Smooth muscle cell (in vitro differentiated cells): Measurements from ENCODE around the gene PSMB11. TPM values are rescaled to one million over a fixed set of nuclear protein-coding genes. Genes with fewer than 3 reads are reported as not detected.

Source experiments
- DNase-seq: peaks from one replicate; lab custom pipeline; 2025; ENCODE audit not compliant: unreplicated experiment; lab: John Stamatoyannopoulos, UW
- H2AFZ ChIP-seq: fragments of 200-600 bp; sonication (generic); 2 replicates; pipeline ENCODE4 v1.6.0; 2016; ENCODE audit warnings: antibody characterized with exemption, low read depth, mild to moderate bottlenecking
- H3F3A ChIP-seq: fragments of 200-600 bp; sonication (generic); 2 replicates; pipeline ENCODE4 v1.6.0; 2017; ENCODE audit warnings: antibody characterized with exemption, low read depth
- H3K27ac ChIP-seq: fragments of 200-600 bp; sonication (generic); 2 replicates; pipeline ENCODE4 v1.5.1; 2016; ENCODE audit warnings: low read depth, mild to moderate bottlenecking
- H3K27me3 ChIP-seq: fragments of 200-600 bp; sonication (generic); 2 replicates; pipeline ENCODE4 v1.6.1; 2016; ENCODE audit warnings: low read depth, mild to moderate bottlenecking
- H3K36me3 ChIP-seq: fragments of 200-600 bp; sonication (generic); 2 replicates; pipeline ENCODE4 v1.5.1; 2016; ENCODE audit warnings: low read depth
- H3K4me1 ChIP-seq: fragments of 200-600 bp; sonication (generic); 2 replicates; pipeline ENCODE4 v1.5.1; 2016; ENCODE audit warnings: low read depth
- H3K4me2 ChIP-seq: fragments of 200-600 bp; sonication (generic); 2 replicates; pipeline ENCODE4 v1.6.0; 2016; ENCODE audit warnings: mild to moderate bottlenecking
- H3K4me3 ChIP-seq: fragments of 200-600 bp; sonication (generic); 2 replicates; pipeline ENCODE4 v1.5.1; 2016; ENCODE audit warnings: mild to moderate bottlenecking
- H3K79me2 ChIP-seq: fragments of 200-600 bp; sonication (generic); 2 replicates; pipeline ENCODE4 v1.6.0; 2016; ENCODE audit warnings: low read depth, mild to moderate bottlenecking
- H3K9ac ChIP-seq: fragments of 200-600 bp; sonication (generic); 2 replicates; pipeline ENCODE4 v1.6.0; 2016; ENCODE audit warnings: low read depth
- H3K9me3 ChIP-seq: fragments of 200-600 bp; sonication (generic); replicated peaks from 2 replicates; pipeline ENCODE4 v1.5.1; 2016; ENCODE audit warnings: low read depth
- H4K20me1 ChIP-seq: fragments of 200-600 bp; sonication (generic); 2 replicates; pipeline ENCODE4 v1.6.0; 2016; ENCODE audit warnings: low read depth
- WGBS: methylation state at CpG from one replicate; pipeline ENCODE4 v1.1.7; 2016; ENCODE audit warnings: low lambda C conversion rate; 5-methylcytosine and 5-hydroxymethylcytosine counted together
- polyA plus RNA-seq: library from polyadenylated mRNA; unstranded; fragments of >200 nt; fragmentation: Nextera tagmentation; extraction: Ambion mirVana; gene quantifications from 2 replicates; pipeline ENCODE4 v1.2.1, GENCODE V29; 2016
- total RNA-seq: library from RNA; depleted of rRNA; stranded (reverse); fragments of >200 nt; gene quantifications from 2 replicates; pipeline ENCODE4 v1.2.3, GENCODE V29; 2014
- TF ChIP-seq, protein P1 (sequence below): fragments of 200-600 bp; sonication (generic); IDR thresholded peaks from 2 replicates; pipeline ENCODE4 v1.5.1; 2017; ENCODE audit warnings: borderline replicate concordance, mild to moderate bottlenecking, antibody characterized with exemption; ENCODE audit not compliant: insufficient read depth, poor library complexity, severe bottlenecking

Gene PSMB11
- total and polyA plus RNA-seq, 2 experiments from 2014 or later, result not detected

DNA sequence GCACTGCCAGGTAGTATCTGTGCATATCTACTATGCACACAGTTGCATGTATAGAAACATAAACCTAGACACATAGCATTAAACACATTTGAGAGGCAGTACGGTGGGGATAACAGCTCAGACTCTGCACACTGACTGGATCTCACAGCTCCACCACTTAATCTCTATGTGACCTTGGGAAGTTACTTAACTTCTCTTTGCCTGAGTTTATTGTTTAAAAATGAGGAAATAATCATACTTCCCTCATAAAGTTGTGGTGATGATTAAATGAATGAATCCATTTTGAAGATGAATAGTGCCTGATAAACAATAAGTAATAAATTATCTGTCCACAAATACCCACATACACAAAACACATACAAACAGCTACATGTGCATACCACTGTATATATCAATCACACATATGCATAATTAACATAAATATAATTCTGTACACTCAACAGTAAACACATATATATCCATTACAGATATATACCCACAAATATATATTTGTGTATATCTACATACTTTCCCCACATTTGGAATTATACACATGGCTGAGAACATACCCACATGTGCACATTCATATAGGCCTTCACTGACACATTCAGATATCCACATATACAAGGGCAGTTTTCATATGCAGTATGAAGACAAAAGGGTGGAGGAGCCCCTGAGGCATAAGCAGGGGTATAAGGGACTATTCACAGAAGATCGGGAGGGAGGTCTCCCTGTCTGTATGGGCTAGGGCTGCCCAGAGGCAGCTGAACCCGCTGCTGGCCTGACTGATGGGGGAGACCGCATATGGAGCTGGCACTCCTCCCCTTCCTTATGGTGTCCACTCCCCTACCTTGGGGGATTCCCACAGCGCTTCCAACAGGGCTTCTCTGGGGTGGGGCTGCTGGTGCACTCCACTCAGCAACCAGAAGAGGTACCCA is 9.4 kb downstream of the PSMB11 start:
- Histone ChIP-seq H3K4me2 (no peak overlapping the region), H3K4me3 (no peak overlapping the region), H3K27me3 (no peaks in the 10 kb centered on the region), H3K9me3 (no peaks in the 10 kb centered on the region), H3K27ac (no peak overlapping the region), H3K36me3 (no peaks in the 10 kb centered on the region), H4K20me1 (no peaks in the 10 kb centered on the region), H3K9ac (no peak overlapping the region), H3F3A (no peaks in the 10 kb centered on the region), H3K4me1 (peaks cover under 1% of the 10 kb centered on the region), H3K79me2 (no peaks in the 10 kb centered on the region), H2AFZ (no peak overlapping the region)
- no peak for DNase-seq
- TF ChIP-seq, protein P1, sequence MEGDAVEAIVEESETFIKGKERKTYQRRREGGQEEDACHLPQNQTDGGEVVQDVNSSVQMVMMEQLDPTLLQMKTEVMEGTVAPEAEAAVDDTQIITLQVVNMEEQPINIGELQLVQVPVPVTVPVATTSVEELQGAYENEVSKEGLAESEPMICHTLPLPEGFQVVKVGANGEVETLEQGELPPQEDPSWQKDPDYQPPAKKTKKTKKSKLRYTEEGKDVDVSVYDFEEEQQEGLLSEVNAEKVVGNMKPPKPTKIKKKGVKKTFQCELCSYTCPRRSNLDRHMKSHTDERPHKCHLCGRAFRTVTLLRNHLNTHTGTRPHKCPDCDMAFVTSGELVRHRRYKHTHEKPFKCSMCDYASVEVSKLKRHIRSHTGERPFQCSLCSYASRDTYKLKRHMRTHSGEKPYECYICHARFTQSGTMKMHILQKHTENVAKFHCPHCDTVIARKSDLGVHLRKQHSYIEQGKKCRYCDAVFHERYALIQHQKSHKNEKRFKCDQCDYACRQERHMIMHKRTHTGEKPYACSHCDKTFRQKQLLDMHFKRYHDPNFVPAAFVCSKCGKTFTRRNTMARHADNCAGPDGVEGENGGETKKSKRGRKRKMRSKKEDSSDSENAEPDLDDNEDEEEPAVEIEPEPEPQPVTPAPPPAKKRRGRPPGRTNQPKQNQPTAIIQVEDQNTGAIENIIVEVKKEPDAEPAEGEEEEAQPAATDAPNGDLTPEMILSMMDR, result no peak
- WGBS, result 95% methylated on average over 5 of the region's 5 CpGs

DNA sequence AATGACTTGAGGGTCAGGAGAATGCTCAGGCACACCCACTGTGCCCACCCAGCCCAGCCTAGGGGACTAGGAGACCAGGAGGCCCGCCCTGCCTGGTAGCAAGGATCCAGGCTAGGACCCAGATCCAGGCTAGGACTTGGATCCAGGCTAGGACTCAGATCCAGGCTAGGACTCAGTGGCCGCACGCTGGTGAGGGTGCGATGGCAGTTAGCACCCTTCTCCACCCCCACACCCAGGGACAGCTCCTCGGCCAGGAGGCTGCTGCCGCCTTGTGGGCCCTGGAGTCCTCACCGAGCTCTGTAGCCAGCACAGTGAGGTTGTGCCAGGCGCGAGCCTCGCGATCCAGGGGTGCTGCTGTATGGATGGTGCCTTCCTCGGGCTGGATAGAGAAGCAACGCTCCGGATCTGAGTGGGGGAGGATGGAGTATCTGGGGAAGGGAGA is 10.2 kb downstream of the PSMB11 start:
- 82% methylated on average over 14 of the region's 14 CpGs for WGBS
- Histone ChIP-seq H3K36me3 (no peaks in the 10 kb centered on the region), H3K27ac (no peak overlapping the region), H3K9ac (no peak overlapping the region), H3K9me3 (no peaks in the 10 kb centered on the region), H3K27me3 (no peaks in the 10 kb centered on the region), H3F3A (no peaks in the 10 kb centered on the region), H2AFZ (no peak overlapping the region), H3K4me1 (peaks cover 5% of the 10 kb centered on the region), H3K4me2 (no peak overlapping the region), H3K4me3 (no peak overlapping the region), H4K20me1 (no peaks in the 10 kb centered on the region), H3K79me2 (no peaks in the 10 kb centered on the region)
- TF ChIP-seq, protein P1, result no peak
- DNase-seq, result no peak

DNA sequence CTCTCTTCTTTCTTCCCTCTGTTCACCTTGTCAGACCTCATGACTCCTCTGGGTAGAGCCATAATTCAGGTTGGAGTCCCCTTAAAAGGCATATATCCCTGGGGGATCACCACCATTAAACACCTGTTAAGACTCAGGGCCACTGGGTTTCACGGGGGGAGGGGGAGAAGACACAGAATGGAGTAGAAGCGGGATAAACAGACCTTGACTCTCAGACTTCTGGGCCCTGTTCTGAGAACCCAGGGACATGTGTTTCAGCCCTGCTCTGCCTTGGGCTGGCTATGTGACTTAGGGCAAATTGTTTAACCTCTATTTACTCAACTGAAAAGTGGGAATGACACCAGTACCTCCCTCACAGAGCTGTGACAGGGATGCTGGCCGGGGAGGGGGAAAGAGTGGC is 10.7 kb downstream of the PSMB11 start:
- 89% methylated on average over 3 of the region's 3 CpGs for WGBS
- H4K20me1 ChIP-seq, result no peaks in the 10 kb centered on the region
- no peaks in the 10 kb centered on the region for H3K79me2 ChIP-seq
- H3K27ac ChIP-seq, result no peak overlapping the region
- H3K4me1 ChIP-seq, result peaks cover 5% of the 10 kb centered on the region
- H3K9me3 ChIP-seq, result no peaks in the 10 kb centered on the region
- H3K4me3 ChIP-seq, result no peak overlapping the region
- no peaks in the 10 kb centered on the region for H3K27me3 ChIP-seq
- H3F3A ChIP-seq, result no peaks in the 10 kb centered on the region
- H3K36me3 ChIP-seq, result no peaks in the 10 kb centered on the region
- TF ChIP-seq, protein P1, result no peak
- H2AFZ ChIP-seq, result no peak overlapping the region
- no peak for DNase-seq
- no peak overlapping the region for H3K4me2 ChIP-seq
- H3K9ac ChIP-seq, result no peak overlapping the region
